Right renal pelvis (tissue), 4 donors: ENCODE results near the gene DRAP1. TPM values are rescaled to one million over a fixed set of nuclear protein-coding genes. Genes with fewer than 3 reads are reported as not detected.
"Not testable (repeated sequence)": the region's sequence is repeated elsewhere in the genome, so short reads cannot be mapped to it uniquely, and the experiment has no call there.

Experiments used
- DNase-seq, 4 donors: peaks; one replicate each; pipeline ENCODE4 v3.0.0-alpha.2; 2013; ENCODE audit warnings: low read depth in 4 of 4, low spot score in 3 of 4, missing footprints in 1 of 4
- polyA plus RNA-seq, 4 donors: library from polyadenylated mRNA; unstranded; fragments of 120-200 nt; gene quantifications; one replicate each; pipeline ENCODE4 v1.2.1, GENCODE V29; 2013; ENCODE audit not compliant: insufficient read length in 4 of 4

Gene DRAP1
- polyA plus RNA-seq, 4 donors: 70.0 to 113 (median 76.4) TPM

DNA sequence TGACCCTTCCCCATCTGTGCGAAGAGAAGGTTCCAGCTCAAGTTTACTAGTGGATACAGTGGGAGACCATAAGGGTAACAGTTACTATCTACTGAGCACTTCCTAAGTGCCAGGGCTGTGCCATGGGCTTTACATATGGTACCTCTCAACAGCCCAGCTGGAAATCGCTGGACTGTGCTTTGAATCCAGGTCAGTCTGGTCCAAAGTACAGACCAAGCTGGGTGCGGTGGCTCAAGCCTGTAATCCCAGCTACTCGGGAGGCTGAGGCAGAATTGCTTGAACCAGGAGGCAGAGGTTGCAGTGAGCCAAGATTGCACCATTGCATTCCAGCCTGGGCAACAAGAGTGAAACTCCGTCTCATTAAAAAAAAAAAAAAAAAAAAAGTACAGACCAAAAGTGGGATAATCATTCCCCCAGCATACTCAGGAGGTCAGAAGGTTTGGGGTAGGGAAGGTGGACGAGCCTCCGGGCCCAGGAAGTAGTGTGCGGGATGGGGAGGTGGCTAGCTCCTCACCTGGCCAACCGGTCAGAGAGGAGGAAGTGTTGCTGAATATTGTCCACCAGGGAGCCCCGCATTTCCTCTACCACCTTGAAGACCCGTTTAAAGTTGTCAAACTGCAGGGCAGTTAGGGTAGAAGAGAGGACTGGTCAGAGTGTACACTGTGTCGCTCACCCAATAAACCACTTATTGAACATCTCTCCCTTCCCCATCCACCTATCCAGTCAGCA is 33.3 kb upstream of the DRAP1 start:
- DNase-seq: no peak

GRCh38 chr11:65886826-65887722 is 32.2 kb upstream of the DRAP1 start:
- DNase-seq: no peak

DNA sequence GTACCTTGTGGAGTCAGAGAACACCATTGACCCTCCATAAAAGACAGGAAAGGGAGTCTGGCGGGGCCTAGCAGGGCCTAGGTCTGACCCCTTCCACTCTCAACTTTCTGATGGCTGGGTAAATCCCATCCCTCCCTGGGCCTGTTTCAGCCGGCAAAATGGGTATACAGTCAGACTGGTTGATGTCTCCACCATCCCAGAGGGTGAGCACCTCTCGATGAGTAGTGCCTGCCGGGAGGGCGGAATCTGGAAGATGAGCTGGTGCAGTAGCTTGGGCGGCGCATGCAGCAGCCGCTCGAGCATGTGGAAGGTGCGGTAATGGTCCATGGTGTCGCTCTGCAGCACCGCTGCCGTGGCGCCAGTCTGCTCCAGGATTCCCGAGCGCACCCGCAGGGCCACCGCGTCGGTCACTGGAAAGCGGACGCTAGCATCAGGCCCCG is 31.5 kb upstream of the DRAP1 start:
- DNase-seq: no peak

- peak; percentile 91 to 95 (median 94) for DNase-seq
Measured at GRCh38 chr11:65888163-65888814, 30.9 kb upstream of the DRAP1 start, which contains the start of gene FIBP. FIBP (minus strand) TSS chr11:65888471; CDS start chr11:65888418, 53 bp downstream.

DNA sequence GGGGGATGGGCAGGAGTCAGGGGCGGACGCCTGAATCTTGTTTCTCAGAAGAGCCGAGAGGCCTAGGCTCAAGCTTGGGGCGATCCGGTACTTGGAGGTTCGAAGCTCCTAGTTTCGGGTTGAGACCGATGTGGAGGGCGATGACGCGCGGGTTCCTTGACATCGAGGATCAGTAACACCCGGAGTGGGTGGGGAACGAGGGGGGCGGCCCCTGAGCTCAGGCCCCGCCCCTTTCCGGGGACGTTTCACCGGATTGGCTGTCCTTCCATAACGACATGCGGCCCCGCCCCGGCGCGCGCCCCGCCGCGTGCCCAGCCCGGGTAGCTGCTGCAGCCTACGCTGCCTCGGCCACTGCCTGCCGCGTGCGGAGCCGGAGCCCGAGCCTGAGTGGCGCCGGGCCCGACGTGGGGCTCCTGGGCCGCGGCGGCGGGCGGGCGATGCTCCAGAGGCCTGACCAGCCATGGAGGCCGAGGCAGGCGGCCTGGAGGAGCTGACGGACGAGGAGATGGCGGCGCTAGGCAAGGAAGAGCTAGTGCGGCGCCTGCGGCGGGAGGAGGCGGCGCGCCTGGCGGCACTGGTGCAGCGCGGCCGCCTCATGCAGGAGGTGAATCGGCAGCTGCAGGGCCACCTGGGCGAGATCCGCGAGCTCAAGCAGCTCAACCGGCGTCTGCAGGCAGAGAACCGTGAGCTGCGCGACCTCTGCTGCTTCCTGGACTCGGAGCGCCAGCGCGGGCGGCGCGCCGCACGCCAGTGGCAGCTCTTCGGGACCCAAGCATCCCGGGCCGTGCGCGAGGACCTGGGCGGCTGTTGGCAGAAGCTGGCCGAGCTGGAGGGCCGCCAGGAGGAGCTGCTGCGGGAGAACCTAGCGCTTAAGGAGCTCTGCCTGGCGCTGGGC is 28.7 kb upstream of the DRAP1 start, which contains the start of gene CCDC85B:
CCDC85B (plus strand) TSS at position 350 of the 895 bp plus-strand sequence; CDS start at position 461, 111 bp downstream.
- DNase-seq: peak; percentile 91 to 93 (median 92)

GRCh38 chr11:65891219-65892136 is 27.7 kb upstream of the DRAP1 start:
- DNase-seq: no peak

DNA sequence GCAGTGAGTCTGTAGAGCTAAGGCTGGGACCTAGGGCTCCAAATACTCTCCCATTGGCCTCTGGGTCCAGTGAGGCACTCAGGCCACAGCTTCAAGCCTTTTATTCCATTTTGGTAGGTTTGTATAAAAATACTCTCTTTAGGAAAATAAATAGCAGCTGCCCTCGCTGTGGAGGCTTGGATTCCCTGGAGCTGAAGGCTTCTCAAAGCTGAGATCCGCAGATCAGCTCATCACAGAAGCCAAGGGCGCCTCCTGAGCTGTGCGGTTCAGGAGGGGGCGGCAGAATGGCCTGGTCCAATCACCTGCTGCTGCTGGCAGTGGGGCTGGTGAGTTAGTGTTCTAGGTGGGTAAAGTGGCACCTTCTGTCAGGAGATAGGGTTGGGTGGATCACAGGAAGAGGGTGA is 27.1 kb upstream of the DRAP1 start:
- not testable (repeated sequence) for DNase-seq

DNA sequence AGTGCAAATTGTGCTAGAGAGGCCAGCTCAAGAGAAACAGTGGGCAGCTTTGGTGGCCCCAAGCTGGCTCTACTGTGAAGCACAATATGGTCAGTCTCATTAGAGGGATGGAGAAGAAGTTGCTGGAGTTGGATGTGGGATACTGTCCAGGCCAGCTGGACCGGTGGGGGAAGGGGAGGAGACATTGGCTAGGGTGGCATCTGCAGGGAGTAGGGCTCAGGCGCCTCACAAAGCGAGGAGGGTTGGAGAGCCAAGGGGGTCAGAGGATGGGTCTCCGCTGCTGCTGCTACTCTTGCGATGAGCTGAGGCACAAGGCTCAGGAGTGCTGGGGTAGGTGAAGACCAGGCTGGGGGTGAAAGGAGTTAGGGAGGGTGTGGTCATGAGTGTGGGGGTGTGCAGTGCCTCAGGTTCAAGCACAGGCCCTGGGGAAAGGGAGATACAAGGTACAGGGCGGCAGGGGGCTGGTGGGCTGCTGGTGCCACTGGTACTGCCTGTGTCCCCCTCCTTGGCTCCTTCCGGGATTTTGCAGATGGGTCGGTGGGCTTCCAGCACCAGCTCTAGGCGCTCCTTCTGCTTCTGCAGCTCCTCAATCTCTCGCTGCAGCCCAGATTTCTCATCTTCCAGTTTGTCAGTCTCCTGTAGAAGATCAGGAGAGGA is 26.4 kb upstream of the DRAP1 start:
- DNase-seq: no peak

DNA sequence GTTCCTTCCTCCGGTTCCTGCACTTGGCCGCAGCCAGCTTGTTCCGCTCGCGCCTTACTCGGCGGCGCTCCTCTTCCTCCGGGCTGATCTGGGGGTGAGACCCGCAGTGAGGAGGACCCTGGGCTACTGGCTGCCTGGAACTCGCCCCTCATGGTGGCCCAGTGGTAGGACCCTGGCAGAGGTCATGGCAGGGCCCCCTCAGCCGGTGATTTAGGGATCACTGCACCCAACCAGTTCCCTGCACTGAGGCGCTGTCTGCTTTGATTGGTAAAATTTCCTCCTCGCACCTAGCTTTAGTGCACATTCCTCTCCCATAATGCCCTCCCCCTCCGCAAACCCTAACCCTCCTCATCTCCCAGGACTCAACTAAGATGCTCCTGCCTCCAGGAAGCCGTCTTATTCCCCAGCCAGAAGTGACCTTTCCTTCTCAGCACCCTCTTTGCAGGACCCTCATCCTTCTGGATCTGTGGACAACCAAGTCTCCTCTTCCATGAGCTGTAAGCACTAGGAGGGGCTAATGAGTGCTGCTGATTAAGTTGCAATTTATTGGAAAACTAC is 25.1 kb upstream of the DRAP1 start:
- no peak for DNase-seq

GRCh38 chr11:65895482-65895981 is 23.7 kb upstream of the DRAP1 start:
- DNase-seq: no peak

GRCh38 chr11:65896034-65896999 is 22.9 kb upstream of the DRAP1 start:
- no peak for DNase-seq

DNA sequence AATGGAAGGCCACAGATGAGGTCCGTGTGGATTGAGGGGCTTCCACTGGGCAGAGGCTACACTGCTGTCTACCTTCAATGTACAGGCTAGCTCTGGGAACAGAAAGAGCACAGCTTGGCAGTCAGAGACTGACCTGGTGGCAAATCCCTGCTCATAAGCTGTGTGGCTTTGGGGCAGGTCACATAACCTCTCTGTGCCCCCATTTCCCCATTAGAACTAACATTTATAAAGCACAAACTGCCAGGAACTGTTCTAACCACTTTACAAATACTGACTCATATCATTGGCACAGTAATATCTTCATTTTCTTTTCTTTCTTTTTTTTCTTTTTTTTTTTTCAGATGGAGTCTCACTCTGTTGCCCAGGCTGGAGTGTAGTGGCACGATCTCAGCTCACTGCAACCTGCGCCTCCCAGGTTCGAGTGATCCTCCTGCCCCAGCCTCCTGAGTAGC is 22.2 kb upstream of the DRAP1 start:
- no peak for DNase-seq

GRCh38 chr11:65898656-65899355 is 20.4 kb upstream of the DRAP1 start:
- DNase-seq: no peak

DNA sequence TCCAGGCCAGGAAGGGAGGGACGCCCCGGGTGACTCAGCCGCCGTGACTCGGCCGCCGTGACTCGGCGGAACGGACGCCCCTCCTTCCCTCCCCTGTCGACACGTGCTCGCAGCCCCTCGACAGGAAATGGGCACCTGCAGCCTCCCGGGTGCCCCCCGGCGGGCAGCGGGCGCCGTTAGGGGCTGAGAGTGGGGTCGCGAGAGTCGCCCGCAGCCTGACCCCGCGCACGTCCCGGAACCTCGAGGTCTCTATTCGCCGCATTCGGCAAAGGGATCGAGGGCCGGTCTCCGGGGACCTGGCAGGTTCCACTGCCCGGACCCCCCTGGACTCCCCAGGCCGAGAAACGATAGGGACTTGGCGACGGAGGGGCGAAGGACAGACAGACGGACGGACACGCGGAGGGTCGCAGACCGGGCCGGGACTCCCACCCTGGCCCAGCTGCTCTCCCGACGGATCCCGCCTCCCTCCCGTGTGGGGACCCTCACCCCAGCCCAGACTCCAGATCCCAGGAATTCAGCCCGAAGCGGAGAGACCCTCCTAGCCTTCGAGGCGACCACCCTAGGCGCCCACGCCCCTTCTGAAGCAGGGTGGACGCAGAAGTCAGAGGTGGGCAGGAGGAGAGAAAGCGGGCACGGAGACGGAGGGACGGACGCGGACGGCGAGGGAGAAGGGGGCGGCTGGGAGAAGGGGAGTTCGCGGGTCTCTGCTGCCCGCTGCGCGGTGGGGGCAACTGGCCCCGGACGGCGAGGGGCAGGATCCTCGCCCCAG is 19.7 kb upstream of the DRAP1 start:
- no peak for DNase-seq
